HPDE6-E6E7 (cell line): ENCODE measurements around the gene ARHGEF38.
"Not testable (repeated sequence)": the region's sequence is repeated elsewhere in the genome, so short reads cannot be mapped to it uniquely, and the experiment has no call there.

Experiments used
- DNase-seq: peaks from one replicate; pipeline ENCODE4 v3.0.0; 2011; ENCODE audit warnings: missing footprints; ENCODE audit errors: extremely low spot score

The ARHGEF38 gene

DNA sequence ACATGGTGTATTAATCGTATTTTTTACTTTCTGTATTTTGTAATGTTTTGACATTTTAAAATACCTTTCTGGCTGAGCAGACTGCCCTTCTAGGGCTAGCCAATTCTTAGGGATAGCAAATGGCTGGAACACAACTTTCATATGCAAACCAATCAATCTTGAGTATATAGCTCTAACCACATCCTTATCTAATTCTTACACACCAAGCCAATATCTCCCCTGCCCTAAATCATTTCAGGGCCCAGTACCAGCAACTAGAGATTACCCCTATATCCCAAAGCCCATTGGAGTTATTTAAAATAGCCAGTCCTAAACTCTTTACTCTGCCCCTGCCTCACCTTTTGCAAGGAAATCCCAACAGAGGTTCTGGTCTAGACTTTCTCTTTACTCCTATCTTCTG lies 97.8 kb downstream of the ARHGEF38 start:
- DNase-seq: no peak

DNA sequence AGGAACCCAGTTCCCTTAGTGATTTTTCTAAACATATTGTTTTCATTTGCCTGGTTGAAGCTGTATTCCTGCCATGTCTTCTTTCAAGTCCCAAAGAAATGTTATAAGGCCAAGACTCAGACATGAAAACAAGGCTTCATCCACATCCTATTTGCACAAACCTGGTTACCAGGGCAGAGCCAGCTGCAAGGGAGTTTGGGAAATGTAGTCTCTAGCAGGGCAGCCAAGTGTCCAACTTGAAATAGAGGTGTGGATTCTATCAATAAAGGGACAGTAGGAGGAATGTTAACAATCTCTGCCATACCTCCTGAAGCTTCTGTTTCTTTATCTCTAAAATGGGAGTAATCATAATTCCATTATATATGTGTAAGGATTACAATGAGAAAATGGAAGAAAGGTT lies 99.5 kb downstream of the ARHGEF38 start:
- no peak for DNase-seq

DNA sequence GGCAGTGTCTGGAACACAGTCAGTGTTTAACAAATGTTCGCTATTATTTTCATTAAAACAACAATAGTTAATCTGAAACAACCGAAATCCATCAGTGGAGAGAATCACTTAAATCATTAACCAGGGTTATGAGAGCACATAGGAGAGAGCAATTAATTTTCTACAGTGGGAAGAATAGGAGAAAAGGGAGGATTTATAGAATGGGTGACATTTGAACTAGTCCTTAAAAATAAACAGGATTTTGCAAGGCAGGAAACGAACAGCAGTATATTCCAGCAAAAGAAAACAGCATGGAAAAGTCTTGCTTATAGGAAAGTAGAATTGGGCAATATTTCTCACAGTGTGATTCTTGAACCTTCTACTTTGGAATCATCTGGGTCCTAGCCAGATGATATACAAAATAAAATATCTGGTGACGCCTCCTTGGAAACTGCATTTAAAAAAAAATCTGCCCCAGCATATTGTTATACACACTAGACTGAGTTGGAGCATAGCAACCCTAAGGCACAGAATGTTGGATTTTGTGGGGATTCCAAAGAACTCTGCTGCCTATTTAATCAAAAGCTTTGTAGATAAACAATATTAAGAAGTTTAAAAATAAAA lies 100.0 kb downstream of the ARHGEF38 start:
- no peak for DNase-seq

GRCh38 chr4:105657117-105657765 lies 104.8 kb downstream of the ARHGEF38 start:
- no peak for DNase-seq

- DNase-seq: no peak
These were observed 106.8 kb downstream of the ARHGEF38 start for GRCh38 chr4:105659190-105659589.

GRCh38 chr4:105661028-105661427 lies 108.6 kb downstream of the ARHGEF38 start:
- DNase-seq: no peak

DNA sequence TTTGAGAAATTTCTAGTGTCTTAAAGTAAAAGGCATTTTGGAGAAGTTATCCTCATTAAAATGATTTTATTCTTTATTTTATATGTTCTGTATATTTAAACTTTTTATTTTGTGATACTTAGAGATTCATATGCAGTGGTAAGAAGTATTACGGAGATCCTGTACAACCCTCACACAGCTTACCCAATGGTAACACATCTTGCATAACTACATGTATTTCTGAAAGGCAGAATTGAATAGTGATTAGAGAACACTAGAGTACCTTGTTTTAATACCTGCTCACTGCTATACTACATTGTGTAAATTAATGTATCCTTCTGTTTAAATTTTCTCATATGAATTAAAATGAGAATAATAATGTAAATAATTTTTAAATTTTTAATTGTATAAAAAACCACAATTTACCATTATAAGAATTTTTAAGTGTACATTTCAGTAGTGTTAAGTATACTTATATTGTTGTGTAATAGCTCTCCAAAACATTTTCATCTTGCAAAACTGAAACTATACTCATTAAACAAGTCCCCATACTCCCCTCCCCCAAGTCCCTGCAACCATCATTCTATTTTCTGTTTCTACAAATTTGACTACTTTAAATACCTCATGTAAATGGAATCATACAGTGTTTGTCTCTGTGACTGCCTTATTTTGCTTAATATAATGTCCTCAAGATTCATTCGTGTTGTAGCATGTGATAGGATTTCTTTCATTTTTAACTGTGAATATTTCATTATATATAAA lies 110.7 kb downstream of the ARHGEF38 start:
- no peak for DNase-seq

GRCh38 chr4:105666693-105667092 lies 114.3 kb downstream of the ARHGEF38 start:
- DNase-seq: peak; percentile 10

DNA sequence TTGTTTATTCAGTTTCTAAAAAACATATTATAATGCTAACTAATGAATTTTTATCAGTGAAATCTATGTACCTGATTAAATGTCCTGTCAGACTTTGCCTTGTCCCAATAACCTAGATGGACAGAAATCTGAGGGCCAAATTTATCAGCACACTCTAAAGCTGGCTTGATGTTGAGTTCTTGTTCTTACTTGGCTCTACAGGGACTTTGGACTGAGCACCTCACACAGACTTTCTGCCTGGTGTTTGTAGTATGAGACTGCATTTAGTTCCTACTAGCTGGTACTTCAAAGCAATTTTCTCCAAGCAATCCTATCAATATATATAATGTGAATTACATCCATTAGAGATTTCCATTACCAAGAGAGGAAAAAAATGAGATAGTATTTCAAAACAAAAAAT lies 118.3 kb downstream of the ARHGEF38 start:
- DNase-seq: no peak

DNA sequence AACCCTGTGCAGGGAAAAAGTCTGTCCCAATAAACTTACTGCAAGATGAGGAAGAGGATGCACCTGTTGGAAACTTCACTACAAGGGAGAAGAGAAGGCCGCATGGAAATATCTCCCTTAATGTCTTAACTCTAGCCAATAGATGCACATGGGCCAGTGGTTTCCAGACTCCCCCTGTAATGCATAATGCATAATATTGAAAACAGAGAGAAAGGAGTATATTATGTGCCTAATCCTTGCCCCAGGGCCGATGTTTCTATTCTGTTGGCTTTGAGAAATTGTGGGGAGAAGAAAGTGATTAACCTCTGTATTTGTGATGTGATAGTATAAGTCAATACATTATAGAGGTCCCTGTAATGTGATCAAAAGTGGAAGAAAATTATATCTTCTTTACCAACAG lies 118.9 kb downstream of the ARHGEF38 start:
- no peak for DNase-seq

DNA sequence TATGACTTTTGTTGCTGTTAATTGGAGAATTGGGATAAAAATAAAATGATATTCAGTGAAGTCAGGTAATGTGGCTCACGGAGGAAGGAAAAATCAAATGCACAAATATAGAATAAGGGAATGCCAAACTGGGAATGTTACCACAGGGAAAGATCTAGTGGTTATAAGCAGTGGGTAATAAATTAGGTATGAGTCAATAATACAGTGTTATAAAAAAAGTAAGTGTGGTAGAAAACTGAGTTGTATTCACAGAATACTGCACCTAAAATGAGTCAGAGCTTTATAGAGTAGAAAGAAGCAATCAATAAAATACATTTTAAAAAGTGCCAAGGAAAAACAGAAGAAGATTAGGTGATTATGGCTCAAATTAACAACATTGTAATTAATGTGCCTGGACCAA lies 121.6 kb downstream of the ARHGEF38 start:
- DNase-seq: no peak

GRCh38 chr4:105677709-105678108 lies 125.3 kb downstream of the ARHGEF38 start:
- DNase-seq: no peak

DNA sequence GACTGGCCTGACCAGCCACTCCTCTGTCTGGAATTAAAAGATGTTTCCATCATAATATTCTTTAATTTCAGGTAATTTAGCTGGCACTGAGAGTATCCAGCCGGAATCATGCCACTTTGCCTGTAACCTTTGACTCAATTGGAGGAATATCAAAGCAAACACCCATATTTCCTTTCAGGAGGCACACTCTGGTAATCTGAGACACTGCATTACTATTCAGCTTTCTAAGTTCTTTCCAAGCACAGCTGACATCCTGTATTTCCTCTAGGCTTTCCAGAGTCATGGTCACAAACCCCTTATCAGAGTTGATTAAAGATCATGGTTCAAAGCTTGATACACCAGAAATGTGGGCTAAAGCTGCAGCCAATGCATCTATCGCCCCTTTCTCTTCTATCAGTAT lies 126.8 kb downstream of the ARHGEF38 start:
- no peak for DNase-seq

DNA sequence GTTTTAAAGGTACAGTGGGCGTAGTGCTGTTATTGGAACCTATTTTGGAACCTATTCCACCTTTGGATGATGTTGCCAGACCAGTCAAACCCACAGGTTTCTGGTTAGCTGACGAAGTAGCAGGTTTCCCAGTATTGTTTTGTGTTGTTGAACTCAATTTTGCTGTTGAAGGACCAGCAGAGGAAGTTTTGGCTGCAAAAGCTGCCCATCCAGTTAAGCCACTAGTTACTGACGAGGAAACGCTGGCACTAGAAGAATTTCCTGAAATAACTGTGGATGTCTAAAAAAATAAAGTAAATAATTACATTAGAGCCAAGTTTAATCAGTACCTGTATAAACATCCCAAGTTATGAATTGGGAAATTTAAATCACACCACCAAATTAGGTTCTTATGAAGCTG lies 130.6 kb downstream of the ARHGEF38 start:
- peak; percentile 4 for DNase-seq

DNA sequence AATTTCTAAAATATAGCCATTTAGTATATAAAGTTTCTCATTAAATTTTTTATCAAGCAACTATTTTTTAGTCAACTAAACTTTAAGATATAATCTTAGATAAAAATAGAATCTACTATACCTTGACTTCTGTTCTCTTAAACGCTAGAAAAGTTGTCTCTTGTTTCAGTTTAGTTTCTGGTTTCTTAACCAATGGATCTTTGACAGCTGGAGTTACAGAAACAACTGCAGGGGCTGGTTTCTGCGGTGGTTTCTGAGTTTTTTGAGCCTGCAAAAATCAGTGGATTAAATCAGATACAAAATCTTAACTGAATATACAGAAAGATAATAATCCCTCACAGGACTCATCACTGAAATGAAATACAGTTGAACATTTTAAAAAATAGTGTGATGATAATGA lies 134.2 kb downstream of the ARHGEF38 start:
- DNase-seq: no peak

DNA sequence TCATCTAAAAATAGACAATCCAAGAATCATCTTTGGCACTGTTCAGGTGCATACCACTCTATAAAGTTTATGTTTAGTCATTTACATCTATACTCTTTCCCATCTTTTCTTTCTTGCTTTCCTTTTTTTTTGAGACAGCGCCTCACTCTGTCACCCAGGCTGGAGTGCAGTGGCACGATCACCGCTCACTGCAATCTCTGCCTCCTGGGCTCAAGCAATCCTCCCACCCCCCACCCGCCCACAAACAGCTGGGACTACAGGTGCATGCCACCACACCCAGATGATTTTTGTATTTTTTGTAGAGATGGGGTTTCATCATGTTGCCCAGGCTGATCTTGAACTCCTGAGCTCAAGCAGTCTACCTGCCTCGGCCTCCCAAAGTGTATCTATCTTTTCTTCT lies 142.4 kb downstream of the ARHGEF38 start:
- not testable (repeated sequence) for DNase-seq

- DNase-seq: not testable (repeated sequence)
These were observed 143.4 kb downstream of the ARHGEF38 start for GRCh38 chr4:105695832-105696231.

DNA sequence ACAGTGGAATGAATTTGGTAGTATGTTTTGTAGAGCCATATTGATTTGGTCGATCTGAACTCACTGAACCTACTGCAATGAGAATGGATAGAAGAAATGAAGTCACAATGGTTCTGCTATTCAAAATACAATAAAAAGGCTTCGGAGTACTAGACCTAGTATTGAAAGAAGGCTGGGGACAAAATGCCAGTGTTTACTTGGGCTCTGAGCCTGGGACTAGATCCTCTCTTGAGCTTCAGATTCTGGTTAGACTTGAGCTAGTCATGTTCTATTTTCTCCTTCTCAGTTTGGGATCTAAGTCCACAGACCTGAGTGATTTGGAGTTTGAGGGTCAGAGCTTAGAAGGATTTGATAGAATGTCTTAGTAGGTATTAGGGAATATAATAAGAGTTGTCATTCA lies 146.2 kb downstream of the ARHGEF38 start:
- no peak for DNase-seq

DNA sequence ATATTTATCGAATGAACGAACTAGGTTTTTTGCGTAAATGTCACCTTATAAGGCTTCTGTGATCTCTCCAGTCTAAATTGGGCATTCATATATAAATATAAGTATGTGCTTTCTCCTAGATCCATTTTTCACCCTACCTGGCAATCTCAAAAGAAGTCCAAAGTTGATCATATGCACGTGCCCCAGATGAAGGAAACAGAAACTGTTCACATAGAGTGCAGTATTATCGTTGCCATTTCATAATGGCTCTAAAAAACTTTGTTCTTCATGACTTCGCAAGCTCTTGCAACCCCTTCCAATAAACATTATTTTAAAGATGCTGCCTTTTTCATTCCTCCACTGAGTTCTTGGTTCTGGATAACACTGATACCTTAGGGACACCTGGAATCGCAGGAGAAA lies 155.4 kb downstream of the ARHGEF38 start:
- no peak for DNase-seq

GRCh38 chr4:105708181-105709080 lies 156.0 kb downstream of the ARHGEF38 start, which contains the start of the genes GSTCD and INTS12:
GSTCD (plus strand) TSS chr4:105708784; CDS start chr4:105717614, 8,830 bp downstream.
INTS12 (minus strand) TSS chr4:105708689; CDS start chr4:105700005, 8,684 bp downstream.
- peak; percentile 76 for DNase-seq

GRCh38 chr4:105709081-105709450 lies 156.6 kb downstream of the ARHGEF38 start:
- DNase-seq: peak; percentile 19
